Gastroesophageal sphincter (tissue), 4 donors: ENCODE measurements around the gene NFKB1. TPM values are rescaled to one million over a fixed set of nuclear protein-coding genes. Genes with fewer than 3 reads are reported as not detected.

Experiments used
- ATAC-seq: fragments of 150-250 bp; one replicate; pipeline ENCODE4 v1.9.1; 2016; ENCODE audit warnings: mild to moderate bottlenecking, moderate library complexity
- H3K27ac ChIP-seq, 4 donors: fragments of 200-600 bp; sonication (generic) in 3 of 4; 1 replicate in 3 of 4; 2 replicates in 1 of 4; pipeline ENCODE4 v1.5.1; 2016 to 2019
- H3K27me3 ChIP-seq: fragments of 200-600 bp; sonication (generic); one replicate; pipeline ENCODE4 v1.5.1; 2019
- H3K36me3 ChIP-seq, 2 donors: fragments of 200-600 bp; sonication (generic); one replicate each; pipeline ENCODE4 v1.5.1; 2019; ENCODE audit warnings: control low read depth in 1 of 2
- H3K4me1 ChIP-seq, 3 donors: fragments of 200-600 bp; sonication (generic); 1 replicate in 2 of 3; 2 replicates in 1 of 3; pipeline ENCODE4 v1.5.1; 2016 to 2019; ENCODE audit warnings: control low read depth in 2 of 3
- H3K4me3 ChIP-seq, 2 donors: fragments of 200-600 bp; sonication (generic); one replicate each; pipeline ENCODE4 v1.5.1; 2019; ENCODE audit warnings: mild to moderate bottlenecking in 1 of 2, moderate library complexity in 1 of 2
- H3K9me3 ChIP-seq, 3 donors: fragments of 200-600 bp; sonication (generic); one replicate each; pipeline ENCODE4 v1.5.1; 2017 to 2019; ENCODE audit warnings: control low read depth in 2 of 3
- CTCF ChIP-seq, 4 experiments: fragments of 200-600 bp in 2 of 4; fragments of 450-650 bp in 2 of 4; sonication (generic) in 1 of 4; IDR thresholded peaks; one replicate each; pipeline ENCODE4 v1.5.1; 2017 to 2019; ENCODE audit warnings: antibody characterized with exemption in 4 of 4, mild to moderate bottlenecking in 2 of 4, moderate library complexity in 2 of 4
- EP300 ChIP-seq: sonication (generic); formaldehyde crosslinking; IDR thresholded peaks from one replicate; pipeline ENCODE4 v1.6.1; 2017; ENCODE audit warnings: antibody characterized with exemption, mild to moderate bottlenecking
- POLR2A ChIP-seq, 2 donors: fragments of 450-650 bp; IDR thresholded peaks; one replicate each; pipeline ENCODE4 v1.6.1; 2017; ENCODE audit warnings: antibody characterized with exemption in 2 of 2, mild to moderate bottlenecking in 2 of 2, moderate library complexity in 1 of 2
- POLR2AphosphoS5 ChIP-seq: sonication (generic); formaldehyde crosslinking; IDR thresholded peaks from one replicate; pipeline ENCODE4 v1.6.1; 2017; ENCODE audit warnings: antibody characterized with exemption
- WGBS, 2 donors: methylation state at CpG; one replicate each; pipeline ENCODE4 v1.1.5; 2018; ENCODE audit warnings: low coverage in 1 of 2; 5-methylcytosine and 5-hydroxymethylcytosine counted together
- total RNA-seq, 4 donors: library from RNA; depleted of rRNA; stranded (reverse); fragments of >200 nt; gene quantifications; one replicate each; pipeline ENCODE4 v1.1.0, GENCODE V29; 2016

The NFKB1 gene
- total RNA-seq, 4 donors from 2014 or later: 27.6 to 50.1 (median 43.8) TPM

- no peak for ATAC-seq
- Histone ChIP-seq H3K27me3 (no peaks in the 10 kb centered on the region), H3K9me3 (no peaks in the 10 kb centered on the region), H3K36me3 (peaks cover 0 to 21% of the 10 kb centered on the region in 2 donors), H3K4me1 (no peaks in the 10 kb centered on the region), H3K4me3 (no peak overlapping the region), H3K27ac (no peak overlapping the region)
- no peak for TF ChIP-seq EP300
- no peak for TF ChIP-seq POLR2AphosphoS5
- no peak for TF ChIP-seq CTCF (IDR thresholded peaks at IDR 0.05)
- TF ChIP-seq POLR2A (IDR thresholded peaks at IDR 0.05): no peak
- 58 to 83% methylated on average over 4 to 5 of the region's 5 CpGs for WGBS, 2 donors
Observed at GRCh38 chr4:102657206-102657605, 156.0 kb downstream of the NFKB1 start.

GRCh38 chr4:102663073-102663472 lies 161.9 kb downstream of the NFKB1 start:
- ATAC-seq: no peak
- Histone ChIP-seq H3K9me3 (no peaks in the 10 kb centered on the region), H3K4me3 (no peak overlapping the region), H3K27me3 (no peaks in the 10 kb centered on the region), H3K4me1 (no peaks in the 10 kb centered on the region), H3K36me3 (peaks cover 0 to 66% of the 10 kb centered on the region in 2 donors), H3K27ac (no peak overlapping the region)
- WGBS, 2 donors: 71 to 100% methylated on average over 1 of the region's 1 CpG
- TF ChIP-seq EP300: no peak
- no peak for TF ChIP-seq POLR2A (IDR thresholded peaks at IDR 0.05)
- TF ChIP-seq POLR2AphosphoS5: no peak
- no peak for TF ChIP-seq CTCF (IDR thresholded peaks at IDR 0.05)

GRCh38 chr4:102665527-102665926 lies 164.4 kb downstream of the NFKB1 start:
- TF ChIP-seq POLR2A (IDR thresholded peaks at IDR 0.05): no peak
- no peak for TF ChIP-seq EP300
- Histone ChIP-seq H3K27me3 (no peaks in the 10 kb centered on the region), H3K27ac (no peak overlapping the region), H3K36me3 (peaks cover 0 to 79% of the 10 kb centered on the region in 2 donors), H3K4me3 (no peak overlapping the region), H3K9me3 (no peaks in the 10 kb centered on the region), H3K4me1 (no peaks in the 10 kb centered on the region)
- 90 to 93% methylated on average over 3 of the region's 3 CpGs for WGBS, 2 donors
- no peak for ATAC-seq

Other genes with a start within 250 kb of the NFKB1 start
- 10 to 100 TPM in 1 of 4 donors, 1 to 10 TPM in 3; 1.7 to 13.8 (median 4.8) TPM for gene SLC39A8, start 155.9 kb upstream of the NFKB1 start, total RNA-seq